Esophagus mucosa (tissue), 1 donor: ENCODE measurements around the gene NKPD1. TPM values are rescaled to one million over a fixed set of nuclear protein-coding genes. Genes with fewer than 3 reads are reported as not detected.

Source experiments
- ATAC-seq: fragments of 200-7000 bp; cut with Tn5 transposase; one replicate; pipeline ENCODE4 v1.9.1; 2020
- total RNA-seq: library from RNA; stranded (reverse); gene quantifications from one replicate; pipeline ENCODE4 v1.2.4, GENCODE V29; 2023
- donor health status: DM: yes; HTN: yes; CAD: no.

Gene NKPD1
- total RNA-seq, 1 donor from 2014 or later = 1.00 TPM

GRCh38 chr19:45153339-45154063 is 7.3 kb downstream of the NKPD1 start:
- peak; percentile 6 for ATAC-seq

GRCh38 chr19:45152504-45153338 is 8.1 kb downstream of the NKPD1 start:
- ATAC-seq = no peak

DNA sequence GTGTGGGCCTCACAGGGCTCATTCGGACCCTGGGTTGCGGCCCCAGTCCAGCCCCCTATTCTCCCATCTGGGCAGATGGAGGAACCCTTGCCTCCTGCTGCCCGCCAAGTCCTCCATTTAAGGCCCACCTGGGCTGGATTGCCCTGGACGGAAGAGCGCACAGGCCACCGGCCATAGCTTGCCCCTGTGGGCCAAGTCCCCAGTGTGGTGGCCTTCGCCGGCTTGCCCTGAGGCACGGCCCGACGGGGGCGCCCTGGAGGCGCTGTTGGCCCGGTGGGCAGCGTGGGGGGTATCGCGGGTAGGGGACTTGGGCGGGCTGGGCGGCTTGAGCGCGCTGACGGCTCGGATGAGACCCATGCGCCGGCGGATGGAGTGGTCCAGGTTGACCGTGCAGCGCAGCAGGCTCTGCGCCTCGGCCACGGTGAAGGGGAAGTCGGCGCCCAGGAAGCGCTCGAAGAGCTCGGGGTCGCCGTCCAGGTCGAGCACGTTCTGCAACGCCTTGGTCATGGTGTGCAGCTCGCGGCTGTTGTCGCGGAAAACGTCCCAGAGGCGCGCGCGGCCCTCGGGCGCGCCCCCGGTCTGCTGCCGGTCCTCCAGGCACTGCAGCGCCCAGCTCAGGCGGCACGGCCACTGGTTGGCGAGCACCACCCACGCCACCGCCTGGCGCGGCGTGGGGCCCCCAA is 8.8 kb downstream of the NKPD1 start:
- ATAC-seq = no peak

- ATAC-seq = peak; percentile 34
Observed at GRCh38 chr19:45151320-45151719, 9.5 kb downstream of the NKPD1 start.

DNA sequence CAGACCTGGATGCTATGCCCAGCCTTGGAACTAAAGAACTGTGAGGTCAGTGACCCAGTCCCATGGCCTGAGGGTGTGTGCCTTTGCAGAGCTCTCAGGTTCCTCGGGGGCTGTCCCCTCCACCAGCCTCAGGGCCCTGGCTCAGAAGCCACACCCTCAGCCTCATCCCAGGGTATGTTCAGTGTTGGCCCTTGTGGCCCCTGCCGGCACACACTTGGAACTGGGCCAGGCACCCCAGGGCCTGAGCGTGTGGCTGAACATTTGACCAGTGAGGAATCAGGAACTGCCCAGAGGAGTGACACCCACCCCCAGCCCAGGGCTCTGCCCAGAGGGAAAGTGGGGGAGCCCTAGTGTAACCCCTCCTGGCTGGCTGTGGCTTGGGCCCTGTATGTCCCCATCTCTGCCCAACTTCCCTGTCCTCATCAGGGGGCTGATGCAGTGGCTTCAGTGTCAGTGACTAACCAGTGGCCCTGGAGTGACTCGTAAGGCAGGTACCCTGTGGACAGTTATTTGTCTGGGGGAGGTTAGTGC is 10.0 kb downstream of the NKPD1 start:
- no peak for ATAC-seq

DNA sequence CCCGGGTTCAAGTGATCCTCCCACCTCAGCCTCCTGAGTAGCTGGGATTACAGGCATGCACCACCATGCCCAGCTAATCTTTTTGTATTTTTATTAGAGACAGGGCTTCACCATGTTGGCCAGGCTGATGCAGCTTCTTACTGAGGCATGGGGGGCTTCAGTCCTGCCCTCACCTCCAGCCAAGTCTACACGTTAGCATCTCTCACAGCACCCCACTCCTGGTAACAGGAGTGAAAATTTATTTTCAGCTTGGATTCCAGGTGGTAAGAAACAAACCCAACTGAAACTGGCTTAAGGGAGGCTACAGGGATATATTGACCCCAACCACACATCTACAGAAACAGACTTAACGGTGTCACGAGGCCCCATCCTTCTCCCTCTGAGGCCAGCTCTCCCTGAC is 10.6 kb downstream of the NKPD1 start:
- ATAC-seq = no peak

GRCh38 chr19:45149129-45149528 is 11.7 kb downstream of the NKPD1 start:
- no peak for ATAC-seq

- no peak for ATAC-seq
Observed at GRCh38 chr19:45147835-45148676, 12.7 kb downstream of the NKPD1 start.

DNA sequence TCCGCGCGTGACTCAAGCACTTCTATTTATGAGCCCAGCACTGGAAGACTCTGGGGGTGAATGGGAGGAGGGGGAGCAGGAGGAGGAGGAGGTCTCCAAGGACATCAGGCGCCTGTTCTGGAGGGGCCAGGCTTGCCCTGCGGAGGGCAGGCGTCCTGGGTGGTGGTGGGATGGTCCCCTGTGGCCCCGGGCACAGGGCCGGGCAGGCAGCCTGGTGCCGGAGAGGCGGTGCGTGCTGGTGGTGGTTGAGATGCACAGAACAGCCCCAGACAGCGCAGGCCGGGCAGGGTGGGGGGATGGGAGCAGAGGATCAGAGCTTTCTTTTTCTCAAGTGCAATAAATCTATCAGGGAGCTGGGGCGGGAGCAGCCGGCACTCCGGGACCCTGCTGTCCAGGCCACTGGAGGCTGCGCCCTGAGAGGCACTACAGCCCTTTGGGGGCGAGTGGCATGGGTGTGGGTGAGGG is 14.0 kb downstream of the NKPD1 start:
- no peak for ATAC-seq

DNA sequence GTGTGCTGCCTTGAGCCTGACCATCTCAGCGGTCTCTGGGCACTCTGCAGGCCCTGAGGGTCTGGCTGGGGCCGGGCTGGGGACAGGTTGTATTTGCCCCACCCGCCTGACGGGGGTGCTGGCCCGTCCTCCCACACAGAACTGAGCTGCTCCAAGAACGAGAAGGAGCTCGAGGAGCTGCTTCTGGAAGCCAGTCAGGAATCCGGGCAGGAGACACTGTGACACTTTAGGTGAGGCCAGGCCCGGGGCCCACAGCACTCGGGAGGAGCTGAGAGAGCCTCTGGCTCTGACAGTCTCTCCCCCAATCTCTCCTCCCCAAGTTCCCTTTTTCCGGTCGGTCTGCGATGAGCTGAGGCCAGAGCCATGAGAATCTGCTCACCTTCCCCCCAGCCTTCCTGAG is 14.5 kb downstream of the NKPD1 start:
- no peak for ATAC-seq

- no peak for ATAC-seq
Observed at GRCh38 chr19:45145270-45146189, 15.3 kb downstream of the NKPD1 start.

GRCh38 chr19:45144431-45145269 is 16.1 kb downstream of the NKPD1 start:
- ATAC-seq = no peak

GRCh38 chr19:45142726-45143110 is 18.1 kb downstream of the NKPD1 start:
- ATAC-seq = no peak

DNA sequence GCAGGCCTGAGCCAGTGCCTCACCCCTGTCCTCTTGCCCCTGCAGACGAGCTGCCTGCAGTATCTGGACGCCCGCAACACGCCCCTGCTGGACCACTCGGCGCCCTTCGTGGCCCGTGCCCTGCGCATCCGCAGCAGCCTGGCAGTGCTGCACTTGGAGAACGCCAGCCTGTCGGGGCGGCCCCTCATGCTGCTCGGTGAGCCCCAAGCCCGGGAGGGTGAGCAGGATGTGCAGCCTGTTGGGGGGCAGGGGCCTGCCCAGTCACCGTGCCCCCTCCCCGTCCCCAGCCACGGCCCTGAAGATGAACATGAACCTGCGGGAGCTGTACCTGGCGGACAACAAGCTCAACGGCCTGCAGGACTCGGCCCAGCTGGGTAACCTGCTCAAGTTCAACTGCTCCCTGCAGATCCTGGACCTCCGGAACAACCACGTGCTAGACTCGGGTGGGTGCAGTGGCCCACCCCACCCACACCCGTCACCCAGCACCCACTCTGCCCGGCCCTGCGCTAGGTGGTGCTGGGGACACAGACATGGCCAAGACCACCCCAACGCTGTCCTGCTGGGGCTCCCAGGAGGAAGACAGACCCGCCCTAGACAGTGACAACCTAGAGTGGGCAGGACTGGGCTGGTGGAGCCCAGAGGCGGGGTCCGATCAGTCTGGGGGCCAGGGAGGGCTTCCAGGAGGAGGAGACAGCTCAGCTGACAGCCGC is 18.6 kb downstream of the NKPD1 start:
- ATAC-seq = no peak

GRCh38 chr19:45141203-45141900 is 19.4 kb downstream of the NKPD1 start:
- ATAC-seq = no peak

GRCh38 chr19:45140533-45140932 is 20.2 kb downstream of the NKPD1 start:
- ATAC-seq = no peak

DNA sequence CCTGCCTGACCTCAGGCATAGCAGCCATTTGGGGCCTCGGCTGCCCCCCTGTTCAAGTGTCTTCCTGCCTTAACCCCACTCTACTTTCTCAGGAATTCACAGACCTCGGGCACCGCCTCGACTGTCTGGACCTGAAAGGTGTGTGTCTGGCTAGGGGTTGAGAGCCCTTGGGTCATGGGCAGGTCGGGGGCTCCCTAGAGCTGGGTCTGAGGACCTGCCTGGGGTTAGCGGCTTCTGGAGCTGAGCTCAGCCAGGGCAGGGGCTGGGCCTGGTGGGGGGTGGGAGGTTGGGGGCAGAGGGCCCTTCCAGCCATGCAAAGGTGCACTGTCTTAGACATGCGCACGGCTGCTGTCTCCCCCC is 20.7 kb downstream of the NKPD1 start:
- ATAC-seq = no peak

DNA sequence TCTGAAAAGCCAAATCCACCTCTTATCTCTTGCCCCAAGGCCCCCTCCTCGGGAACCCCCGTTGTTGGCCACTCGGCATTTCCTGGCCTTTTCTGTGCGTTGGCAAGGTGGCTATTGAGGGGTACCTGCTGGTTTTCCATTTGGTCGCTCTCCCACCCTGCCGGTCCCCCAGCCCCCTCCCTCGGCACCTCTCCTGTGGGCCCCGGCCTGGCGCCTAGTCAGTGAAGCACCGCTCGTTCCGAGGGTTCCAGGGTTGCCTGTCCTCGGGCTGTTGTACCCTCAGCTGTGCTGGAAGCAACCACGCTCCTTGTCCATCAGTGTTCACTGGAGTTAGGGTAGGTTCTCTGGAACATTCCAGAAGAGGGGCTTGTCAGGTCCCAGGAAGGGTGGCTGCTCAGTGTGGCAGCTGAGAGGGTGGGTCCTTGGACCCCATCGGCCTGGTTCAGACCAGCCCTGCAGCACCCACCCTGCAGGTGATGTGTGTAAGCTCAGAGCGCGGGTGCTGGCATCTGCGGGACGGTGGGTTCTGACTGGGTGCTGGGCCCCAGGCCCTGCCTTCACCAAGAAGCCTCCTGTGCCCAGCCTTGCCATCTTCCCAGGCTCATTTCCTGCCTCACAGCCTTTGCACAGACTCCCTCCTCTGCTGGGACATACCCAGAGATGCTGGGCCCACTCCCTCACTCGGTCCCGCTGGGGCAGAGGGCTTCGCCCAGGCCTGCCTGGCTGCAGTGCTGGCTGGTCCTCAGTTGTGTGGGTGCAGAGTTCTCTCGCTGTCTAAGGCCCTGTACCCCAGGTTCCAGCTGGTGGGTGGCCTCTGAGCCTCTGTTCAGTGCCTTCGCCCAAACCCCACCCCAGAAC is 21.3 kb downstream of the NKPD1 start:
- ATAC-seq = no peak
